Stimulated activated CD8-positive, alpha-beta memory T cell treated with anti-CD3 and anti-CD28 coated beads, Interleukin-12 subunit alpha, Interleukin-12 subunit beta, amount 100 ng/mL, for 24 hours (primary cell): Measurements from ENCODE around the gene PRDM16.
"Not testable (repeated sequence)": the region's sequence is repeated elsewhere in the genome, so short reads cannot be mapped to it uniquely, and the experiment has no call there.

ENCODE experiments used
- DNase-seq: peaks from one replicate; pipeline ENCODE4 v3.0.0-alpha.2; 2020; ENCODE audit errors: extremely low read depth

Gene PRDM16

DNA sequence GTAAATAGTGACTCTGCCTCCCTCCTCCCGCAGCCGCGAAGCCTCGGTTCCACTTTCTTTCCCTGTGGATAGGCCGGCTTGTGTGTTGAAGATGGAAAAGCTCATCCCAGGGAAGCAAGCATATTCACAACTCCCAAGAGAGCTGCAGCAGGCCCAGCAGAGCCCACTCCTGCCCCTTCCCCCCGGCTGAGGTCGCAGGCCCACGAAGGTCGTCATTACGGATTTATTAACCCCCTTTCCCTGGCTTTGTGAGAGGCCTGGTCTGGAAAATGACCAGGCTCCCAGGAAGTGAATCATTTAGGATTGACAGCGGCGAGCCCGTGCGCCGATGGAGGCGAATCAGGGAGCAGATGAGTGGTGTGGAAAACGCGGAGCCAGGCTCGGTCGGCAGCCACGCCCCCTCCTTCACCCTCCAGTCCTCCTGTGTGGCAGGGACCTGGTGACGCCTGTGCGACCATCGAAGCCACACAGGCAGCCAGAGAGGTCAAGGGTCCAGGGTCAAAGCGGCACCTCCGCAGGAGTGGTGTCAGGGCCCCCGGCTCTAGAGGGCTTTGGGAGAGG, 93.4 kb downstream of the PRDM16 start:
- DNase-seq: no peak

DNA sequence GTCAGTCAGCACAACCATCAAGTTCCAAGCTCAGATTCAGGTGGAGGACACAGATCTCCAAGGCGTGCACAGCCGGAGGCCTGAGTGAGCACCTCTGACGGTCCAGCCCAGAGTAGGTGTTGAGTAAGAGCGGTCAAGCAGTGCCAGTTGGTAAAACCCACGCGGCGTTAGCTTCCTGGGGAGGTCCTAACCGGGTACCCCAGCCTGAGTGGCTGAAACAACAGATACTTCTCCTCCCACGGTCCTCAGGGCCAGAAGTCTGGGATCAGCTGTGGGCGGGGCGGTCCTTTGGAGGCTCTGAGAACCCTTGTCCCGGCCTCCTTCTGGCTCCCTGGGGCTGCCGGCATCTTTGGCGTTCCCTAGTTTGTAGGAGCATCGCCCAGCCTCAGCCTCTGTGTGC, 94.4 kb downstream of the PRDM16 start:
- no peak for DNase-seq

DNA sequence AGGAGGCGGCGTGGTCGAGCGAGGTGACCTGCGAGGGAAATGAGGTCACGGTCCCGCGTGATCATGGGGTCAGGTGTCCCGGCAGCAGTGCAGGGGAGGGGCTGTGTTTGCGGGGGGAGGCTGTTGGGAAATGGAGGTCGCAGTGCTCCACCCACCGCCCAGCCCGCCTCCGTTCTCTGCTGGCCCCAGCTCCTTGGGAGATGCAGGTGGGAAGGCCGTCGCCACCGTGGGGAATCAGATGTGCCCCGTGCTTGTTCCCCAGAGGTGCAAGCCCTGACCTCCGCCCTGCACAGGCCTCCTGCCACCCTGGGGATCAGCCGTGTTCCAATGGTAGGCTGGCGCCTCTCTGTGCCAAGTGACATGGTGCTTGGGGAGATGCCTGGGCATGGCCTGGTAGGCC, 95.7 kb downstream of the PRDM16 start:
- DNase-seq: no peak

DNA sequence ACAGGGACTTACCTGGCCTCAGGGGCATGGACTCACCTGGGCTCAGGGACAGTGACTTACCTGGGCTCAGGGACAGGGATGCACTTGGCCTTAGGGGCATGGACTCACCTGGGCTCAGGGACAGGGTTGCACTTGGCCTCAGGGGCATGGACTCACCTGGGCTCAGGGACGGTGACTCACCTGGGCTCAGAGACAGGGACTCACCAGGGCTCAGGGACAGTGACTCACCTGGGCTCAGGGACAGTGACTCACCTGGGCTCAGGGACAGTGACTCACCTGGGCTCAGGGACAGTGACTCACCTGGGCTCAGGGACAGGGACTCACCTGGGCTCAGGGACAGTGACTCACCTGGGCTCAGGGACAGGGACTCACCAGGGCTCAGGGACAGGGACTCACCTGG, 96.2 kb downstream of the PRDM16 start:
- DNase-seq: not testable (repeated sequence)

DNA sequence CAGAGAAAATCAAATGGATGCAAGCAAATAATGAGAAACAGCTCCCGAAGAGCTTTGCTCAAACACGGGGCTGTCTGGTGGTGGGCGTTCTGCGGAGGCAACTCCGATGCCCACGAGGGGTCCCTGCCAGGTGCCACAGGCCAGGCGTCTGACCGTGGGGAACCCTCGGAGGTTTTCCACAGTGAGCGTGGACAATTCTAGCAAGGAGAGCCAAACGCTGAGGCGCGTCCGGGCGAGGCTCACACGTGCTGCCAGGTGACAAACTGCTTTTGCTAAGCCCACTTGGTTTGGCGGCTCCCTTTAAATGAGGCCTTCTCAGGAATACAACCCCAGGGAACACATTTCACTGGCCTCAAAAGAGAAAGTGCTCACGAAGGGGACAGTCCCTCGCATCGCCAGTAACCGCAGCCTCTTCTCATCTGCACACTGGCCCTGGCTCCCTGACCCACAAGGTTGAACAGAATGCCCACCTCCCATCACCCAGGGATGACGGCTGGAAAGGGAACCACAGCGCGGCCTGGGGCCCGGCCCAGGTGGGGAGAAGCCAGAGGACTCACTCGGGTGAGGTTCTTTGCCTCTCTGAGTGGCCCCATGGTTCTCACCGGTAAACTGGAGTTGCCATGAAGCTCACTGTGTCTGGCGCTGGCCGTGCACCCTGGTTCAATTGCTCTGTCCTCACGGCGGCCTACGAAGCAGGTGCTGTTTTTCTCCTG, 97.4 kb downstream of the PRDM16 start:
- DNase-seq: no peak

DNA sequence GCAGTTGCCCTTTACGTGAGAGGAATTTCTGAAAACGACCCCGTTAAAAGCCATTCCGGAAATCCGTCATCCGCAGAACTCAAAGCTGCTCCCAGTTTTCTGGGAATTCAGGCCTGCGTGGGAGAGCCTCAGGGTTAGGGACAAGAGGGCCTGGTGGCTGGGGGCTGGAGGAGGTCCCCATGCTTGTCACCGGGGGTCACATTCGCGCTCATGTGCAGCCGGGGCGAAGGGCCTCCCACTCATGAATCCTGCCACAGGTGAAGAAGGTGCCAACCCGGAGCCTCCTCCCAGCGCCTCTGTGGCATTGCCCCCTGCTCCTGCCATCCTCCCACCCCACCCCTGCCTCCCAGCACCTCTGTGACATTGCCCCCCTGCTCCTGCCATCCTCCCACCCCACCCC, 98.3 kb downstream of the PRDM16 start:
- no peak for DNase-seq

DNA sequence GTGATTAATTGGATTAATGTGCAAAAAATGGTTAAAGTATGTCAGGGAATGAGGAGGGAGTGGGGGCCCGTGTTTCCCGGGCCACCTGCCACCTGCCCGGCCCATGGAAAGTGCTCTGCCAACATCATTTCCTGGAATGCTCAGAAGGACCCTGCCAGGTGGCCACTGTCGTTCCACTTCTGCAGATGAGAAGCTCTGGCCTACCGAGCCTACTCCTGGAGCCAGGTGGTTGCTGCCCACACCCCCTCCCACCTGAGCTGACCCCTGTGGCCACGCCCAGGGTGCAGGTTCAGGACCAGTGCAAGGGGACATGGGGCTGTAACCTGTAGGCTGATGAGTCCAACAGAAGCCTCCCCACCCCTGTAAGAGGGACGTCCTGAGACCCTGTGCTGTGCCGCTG, 99.7 kb downstream of the PRDM16 start:
- no peak for DNase-seq

DNA sequence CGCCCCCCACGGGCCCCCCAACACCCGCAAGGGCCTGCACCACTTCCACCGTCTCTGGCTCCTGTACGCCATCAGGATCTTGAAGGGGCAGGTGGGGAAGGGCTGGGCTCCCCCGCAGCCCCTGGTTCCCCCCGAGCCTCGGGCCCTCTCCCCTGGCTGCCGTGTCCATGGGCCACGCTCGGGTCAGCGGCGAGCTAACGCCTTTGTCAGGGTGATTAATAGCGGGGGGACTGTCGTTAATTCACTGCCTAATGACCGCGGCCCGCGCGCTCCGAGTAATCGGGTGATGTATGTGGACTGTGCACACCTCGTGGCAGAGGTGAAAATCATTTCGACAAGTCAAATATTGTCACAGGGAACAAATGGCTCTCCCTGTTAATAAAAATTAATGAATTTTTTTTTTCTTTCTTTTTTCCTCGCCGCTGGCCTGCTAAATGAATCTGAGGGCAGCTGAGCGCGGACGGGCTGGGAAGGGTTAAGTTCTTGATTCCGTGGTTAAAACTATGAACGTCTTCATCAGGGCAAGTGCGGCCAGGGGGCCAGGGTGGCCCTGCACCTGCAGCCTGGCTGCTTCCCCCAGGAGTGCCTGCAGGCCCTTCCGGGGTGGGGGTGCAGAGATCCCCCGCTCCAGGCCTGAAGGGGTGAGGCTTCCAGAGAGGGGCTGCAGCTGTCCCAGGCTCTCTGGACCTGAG, 100.8 kb downstream of the PRDM16 start:
- no peak for DNase-seq

DNA sequence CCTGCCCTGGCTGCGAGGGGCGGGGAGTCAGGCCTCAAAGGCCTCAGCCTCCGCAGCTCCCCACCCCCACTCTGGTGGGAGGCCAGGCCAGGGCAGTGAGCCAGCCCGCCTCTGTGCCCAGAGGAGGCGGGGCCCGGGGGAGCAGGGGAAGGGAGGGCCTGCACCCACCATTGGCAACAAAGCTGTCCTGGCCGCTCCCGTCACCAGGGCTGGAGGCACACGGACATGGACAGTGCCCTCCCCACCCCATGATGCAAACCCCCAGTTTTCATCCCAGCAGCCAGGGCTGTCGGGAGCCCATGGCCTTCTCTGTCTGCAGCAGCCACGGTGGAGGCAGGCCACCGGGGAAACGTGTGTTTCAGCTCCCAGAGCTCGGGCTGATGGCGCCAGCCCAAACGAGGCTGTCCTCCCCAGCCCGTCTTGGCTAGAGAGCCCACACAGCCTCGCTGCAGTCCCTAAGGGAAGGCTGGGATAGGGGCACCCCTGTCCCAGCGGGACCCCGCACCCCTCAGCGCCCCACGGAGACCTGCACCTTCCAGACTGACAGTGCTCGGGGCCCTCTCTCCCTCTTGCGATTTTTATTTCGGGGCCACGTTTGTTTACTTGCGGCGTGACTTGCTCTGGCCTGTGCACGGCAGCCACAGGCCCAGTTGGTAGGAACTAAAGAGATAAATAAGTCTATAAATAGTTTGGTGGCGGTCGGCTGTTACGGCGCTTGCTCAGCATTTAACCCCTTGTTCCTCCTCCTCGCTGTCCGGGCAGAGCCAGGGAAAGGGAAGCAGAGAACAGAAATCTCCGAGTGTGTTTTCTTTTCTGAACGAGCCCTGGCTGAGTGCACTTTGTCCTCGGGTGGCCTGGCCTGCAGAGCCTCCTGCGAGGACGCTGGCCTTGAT, 101.8 kb downstream of the PRDM16 start:
- DNase-seq: no peak

DNA sequence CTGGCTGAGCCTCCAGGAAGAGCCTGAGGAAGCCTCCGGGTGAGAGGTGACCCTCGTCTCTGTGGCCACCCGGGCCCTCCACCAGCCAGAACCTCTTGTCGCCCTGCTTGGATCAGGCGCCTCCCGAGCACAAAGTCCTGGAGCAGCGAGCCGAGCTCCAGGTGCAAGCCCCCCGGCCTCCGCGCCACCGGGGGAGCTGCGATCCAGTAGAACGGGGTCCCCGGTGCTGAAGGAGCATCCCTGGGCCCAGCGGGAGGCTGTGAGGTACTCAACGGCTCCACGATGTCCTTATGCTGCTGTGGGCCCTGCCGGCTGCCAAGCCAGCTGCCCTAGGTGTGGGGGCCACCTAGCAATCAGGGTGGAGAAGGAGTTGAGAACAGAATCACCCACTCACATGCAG, 102.8 kb downstream of the PRDM16 start:
- DNase-seq: no peak

DNA sequence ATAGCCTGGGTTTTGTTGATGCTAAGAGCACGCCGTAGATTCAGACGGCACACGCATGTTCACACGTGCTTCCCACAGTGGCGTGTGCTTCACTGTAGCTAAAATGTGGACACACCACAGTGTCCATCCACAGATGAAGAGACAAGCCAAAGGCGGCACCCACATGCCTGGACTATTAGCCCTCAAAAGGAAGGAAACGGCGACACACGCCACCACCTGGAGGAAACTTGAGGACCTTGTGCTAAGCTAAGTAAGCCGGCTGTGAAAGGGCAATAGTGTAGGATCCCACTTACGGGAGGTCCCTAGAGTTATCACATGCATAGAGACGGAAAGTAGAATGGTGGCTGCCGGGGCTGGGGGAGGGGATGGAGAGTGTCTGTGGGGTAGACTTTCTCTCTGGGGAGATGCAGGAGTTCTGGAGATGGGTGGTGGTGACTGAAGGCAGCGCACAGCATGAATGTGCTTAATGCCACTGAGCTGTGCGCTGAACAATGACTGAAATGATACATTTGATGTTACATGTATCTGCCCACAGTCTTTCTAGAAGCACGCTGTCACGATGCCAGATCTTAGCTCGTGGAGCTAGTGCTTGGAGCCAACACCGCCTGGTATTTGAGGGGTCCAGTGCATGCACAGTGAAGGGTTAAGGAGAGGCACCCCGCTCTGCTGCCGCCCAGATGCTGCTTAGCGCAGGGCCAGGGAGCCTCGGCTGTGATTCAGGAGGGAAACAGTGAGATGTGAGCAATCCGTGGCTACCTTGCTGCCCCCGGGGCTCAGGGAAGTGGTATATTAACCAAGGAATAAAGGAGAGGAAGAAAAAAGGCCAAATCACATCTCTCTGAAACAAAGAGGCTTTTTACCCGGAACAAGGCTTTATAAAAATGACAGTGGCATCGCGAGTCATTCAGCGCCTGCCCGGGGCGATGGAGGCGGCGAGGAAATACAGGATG, 103.7 kb downstream of the PRDM16 start:
- no peak for DNase-seq

DNA sequence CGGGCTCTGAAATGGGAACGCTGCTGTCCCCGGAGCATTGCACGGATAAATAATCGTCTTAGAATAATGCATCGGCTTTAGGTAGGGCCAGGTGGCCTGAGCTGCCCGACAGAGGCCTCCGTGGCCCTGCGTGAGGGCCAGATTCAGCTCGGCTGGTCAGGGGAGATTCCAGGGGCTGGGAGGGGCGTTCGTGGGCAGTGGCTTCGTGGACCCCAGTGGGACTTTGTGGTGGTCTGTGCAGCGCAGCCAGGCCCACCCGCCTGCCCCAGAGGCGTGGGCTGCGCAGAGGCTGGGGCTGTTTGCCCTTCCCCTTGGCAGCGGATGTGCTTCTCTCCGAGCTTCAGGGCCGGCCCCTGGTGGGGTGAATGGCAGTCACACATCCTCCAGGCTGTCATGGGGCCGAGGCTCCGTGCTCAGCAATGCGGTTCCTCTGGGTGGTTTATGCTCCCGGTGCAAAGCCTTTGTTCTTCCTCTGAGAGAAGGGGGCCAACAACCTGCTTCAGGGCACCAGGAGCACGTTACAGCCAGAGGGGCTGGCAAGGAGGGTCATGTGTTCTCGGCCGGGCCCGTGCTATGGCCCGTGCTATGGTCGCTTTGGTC, 104.5 kb downstream of the PRDM16 start:
- no peak for DNase-seq

DNA sequence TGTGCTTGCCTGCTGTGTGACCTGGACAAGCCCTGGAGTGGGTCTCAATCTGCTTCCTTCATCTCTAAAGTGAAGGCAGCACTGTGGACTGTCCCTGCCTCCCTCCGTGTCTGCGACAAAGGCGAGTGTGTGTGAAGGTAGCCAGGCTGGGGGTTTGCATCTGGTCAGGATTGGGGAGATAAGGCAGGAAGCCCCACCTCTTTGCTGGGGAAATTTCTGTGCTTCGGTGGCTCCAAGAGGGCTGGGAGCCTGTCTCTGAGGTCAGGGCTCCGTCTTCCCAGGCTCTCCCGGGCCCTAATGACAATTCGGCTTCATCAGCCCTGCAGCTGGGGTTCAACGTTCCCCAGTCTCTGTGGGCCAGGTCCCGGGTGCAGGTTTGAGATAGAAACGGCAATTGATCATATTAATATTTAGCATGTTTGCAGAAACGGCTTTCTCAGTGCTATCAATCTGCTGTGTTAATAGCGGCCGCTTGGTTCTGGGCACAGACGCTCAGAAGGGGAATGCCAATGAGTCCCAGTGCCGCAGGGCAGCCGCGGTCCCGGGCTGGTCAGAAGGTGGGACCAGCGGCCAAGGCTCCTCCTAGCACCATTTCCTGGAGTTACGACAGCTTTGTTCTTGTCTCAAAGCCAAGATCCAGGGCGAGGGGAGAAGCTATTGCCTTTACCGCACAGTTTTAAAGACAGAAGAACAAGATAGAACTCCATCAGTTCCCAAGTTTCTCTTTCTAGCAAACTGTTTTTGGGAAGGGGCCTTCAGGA, 105.7 kb downstream of the PRDM16 start:
- DNase-seq: no peak

DNA sequence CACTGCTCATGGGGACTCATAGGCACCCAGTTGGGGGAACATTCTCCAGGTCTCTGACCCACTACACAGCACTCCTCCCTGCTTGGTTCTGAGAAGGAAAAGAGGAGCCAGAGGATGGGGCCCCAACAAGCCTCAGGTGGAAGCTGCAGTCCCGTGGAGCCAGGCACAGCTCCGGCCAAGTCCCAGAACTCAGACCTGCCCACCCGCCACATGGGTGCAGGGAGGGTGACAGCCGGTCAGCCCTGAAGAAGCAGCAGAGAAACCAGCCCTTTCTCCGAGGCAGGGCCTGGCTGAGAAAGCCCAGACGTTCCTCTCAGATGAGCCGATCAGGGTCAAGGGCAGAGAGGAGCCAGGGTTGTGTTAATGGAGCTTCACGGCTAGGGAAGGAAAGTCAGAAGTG, 106.5 kb downstream of the PRDM16 start:
- no peak for DNase-seq

DNA sequence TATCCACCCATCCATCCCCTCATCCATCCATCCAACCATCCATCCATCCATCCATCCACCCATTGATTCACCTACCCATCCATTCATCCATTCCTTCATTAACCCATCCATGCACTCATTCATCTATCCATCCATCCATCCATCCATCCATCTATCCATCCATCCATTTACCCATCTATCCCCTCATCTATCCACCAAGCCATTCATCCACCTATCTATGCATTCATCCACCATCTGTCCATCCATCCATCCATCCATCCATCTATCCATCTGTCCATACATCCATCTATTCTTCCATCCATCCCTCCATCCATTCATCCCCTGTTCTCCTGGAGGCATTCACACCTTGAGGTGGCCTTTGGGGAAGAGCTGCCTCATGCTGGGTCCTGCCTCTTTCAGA, 107.0 kb downstream of the PRDM16 start:
- no peak for DNase-seq

DNA sequence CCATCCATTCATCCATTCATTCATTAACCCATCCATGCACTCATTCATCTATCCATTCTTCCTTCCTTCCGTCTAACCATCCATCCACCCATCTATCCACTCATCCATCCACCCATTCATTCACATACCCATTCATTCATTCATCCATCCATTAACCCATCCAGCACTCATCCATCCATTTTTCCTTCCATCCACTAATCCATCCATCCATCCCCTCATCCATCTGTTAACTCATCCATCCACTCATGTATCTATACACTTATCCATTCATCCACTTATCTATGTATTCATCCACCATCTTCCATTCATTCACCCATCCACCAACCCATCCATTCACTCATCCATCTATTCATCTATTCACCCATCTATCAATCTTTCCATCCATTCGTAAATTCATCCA, 107.8 kb downstream of the PRDM16 start:
- no peak for DNase-seq

DNA sequence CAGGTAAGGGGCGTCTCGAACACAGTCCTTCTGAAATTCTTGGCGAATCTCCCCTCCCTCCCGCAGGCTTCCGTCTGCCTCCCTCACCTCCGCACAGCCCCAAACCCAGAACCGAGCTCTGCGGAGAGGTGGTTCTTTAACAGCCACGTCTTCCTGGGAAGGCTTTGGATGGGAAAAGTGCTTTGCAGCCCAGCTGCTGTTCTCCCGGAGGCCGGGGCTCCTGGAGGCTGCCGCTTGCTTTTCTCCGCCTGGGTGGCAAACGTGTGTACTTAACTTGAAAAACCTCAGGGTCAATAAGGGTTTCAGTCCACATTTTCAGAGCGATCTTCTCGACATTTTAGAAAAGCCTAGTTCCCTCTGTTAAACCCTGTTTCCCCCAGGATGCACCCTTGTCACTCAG, 109.3 kb downstream of the PRDM16 start:
- DNase-seq: no peak

DNA sequence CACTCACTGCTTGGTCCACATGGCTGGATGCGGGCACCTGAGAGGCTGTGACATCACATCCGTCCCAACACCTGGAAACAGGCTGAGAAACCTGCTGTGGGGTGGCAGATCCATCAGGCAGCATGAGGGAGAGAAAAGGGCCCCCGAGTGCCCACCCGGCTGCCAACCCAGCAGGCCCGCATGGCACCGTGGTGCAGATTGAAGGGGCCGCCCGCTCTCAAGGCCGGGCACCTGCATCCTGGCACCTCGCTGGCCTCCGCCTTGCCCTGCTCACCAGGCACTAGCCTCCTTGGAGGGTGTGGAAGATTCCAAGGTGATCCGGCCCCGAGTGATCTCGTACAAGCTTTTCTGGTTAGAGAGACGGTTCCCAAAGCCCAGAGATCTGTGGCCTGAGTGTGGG, 110.5 kb downstream of the PRDM16 start:
- DNase-seq: no peak

DNA sequence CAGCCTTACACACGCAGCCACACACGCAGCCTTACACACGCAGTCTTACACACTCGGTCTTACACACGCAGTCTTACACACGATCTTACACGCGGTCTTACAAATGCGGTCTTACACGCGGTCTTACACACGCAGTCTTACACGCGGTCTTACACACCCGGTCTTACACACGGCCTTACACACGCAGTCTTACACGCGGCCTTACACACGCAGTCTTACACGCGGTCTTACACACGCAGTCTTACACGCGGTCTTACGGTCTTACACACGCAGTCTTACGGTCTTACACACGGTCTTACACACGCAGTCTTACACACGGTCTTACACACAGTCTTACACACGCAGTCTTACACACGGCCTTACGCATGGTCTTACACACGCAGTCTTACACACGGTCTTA, 111.9 kb downstream of the PRDM16 start:
- no peak for DNase-seq

DNA sequence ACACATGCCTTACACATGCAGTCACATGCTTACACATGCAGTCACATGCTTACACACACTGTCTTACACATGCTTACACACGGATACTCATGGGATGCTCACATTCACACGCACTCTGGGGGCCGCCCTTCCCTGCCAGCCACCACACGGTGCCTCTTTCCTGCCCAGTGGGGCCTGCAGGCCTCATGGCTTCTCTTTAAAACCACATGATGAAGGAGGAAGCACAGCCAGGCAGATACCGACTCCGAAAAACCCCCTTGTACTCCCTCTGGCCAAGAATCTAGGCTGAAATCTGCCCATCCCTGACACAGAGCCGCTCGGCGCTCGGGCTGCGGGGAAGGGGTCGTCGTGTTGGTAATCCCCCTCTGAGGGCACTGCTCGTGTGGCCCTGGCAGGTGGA, 113.0 kb downstream of the PRDM16 start:
- DNase-seq: no peak
